ENCODE measurements around the gene GNB4. TPM values are rescaled to one million over a fixed set of nuclear protein-coding genes. Genes with fewer than 3 reads are reported as not detected.

Gene GNB4
- 10 to 100 TPM; 10.4 to 30.3 (median 19.7) TPM for total RNA-seq

GRCh38 chr3:179451265-179452175 lies at the start of gene GNB4:
TSS of gene GNB4 (minus strand) at chr3:179451470. CDS start at chr3:179426200, 25,270 bp downstream.
- whole genome bisulfite sequencing, 2 donors: 2 to 6% methylated on average over 14 to 19 of the region's 90 CpGs
- intact Hi-C loops (cut with DNase I): no loop called here
- Histone ChIP-seq H3K36me3 (no peaks in the 10 kb centered on the region), H3K9me3 (no peaks in the 10 kb centered on the region), H3K27ac (peak within 1 kb of the TSS; percentile 91 to 98 (median 93)), H3K27me3 (no peaks in the 10 kb centered on the region), H3K4me1 (peaks cover 10 to 71% (median 20%) of the 10 kb centered on the region in 3 donors), H3K4me3 (peak within 1 kb of the TSS; percentile 64 to 82 (median 80))
- peak; percentile 12 for DNase-seq
- TF ChIP-seq, protein P1, sequence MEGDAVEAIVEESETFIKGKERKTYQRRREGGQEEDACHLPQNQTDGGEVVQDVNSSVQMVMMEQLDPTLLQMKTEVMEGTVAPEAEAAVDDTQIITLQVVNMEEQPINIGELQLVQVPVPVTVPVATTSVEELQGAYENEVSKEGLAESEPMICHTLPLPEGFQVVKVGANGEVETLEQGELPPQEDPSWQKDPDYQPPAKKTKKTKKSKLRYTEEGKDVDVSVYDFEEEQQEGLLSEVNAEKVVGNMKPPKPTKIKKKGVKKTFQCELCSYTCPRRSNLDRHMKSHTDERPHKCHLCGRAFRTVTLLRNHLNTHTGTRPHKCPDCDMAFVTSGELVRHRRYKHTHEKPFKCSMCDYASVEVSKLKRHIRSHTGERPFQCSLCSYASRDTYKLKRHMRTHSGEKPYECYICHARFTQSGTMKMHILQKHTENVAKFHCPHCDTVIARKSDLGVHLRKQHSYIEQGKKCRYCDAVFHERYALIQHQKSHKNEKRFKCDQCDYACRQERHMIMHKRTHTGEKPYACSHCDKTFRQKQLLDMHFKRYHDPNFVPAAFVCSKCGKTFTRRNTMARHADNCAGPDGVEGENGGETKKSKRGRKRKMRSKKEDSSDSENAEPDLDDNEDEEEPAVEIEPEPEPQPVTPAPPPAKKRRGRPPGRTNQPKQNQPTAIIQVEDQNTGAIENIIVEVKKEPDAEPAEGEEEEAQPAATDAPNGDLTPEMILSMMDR (IDR thresholded peaks at IDR 0.05): no peak
- peak in 2 of 4 donors; percentile 66 to 71 for TF ChIP-seq POLR2A (IDR thresholded peaks at IDR 0.05)

GRCh38 chr3:179495483-179495882 lies 44.2 kb upstream of the GNB4 start:
- H3K4me1 ChIP-seq: no peaks in the 10 kb centered on the region
- no peaks in the 10 kb centered on the region for H3K36me3 ChIP-seq
- no peak for DNase-seq
- no peak overlapping the region for H3K4me3 ChIP-seq
- TF ChIP-seq POLR2A (IDR thresholded peaks at IDR 0.05): no peak
- TF ChIP-seq, protein P1 (IDR thresholded peaks at IDR 0.05): no peak
- peaks cover 0 to 40% (median 21%) of the 10 kb centered on the region in 3 donors for H3K9me3 ChIP-seq
- H3K27ac ChIP-seq: no peak overlapping the region
- H3K27me3 ChIP-seq: no peaks in the 10 kb centered on the region
- intact Hi-C loops (cut with DNase I): no loop called here

- DNase-seq: no peak
- Histone ChIP-seq H3K4me3 (no peak overlapping the region), H3K27me3 (no peaks in the 10 kb centered on the region), H3K4me1 (no peaks in the 10 kb centered on the region), H3K9me3 (peaks cover 0 to 40% (median 22%) of the 10 kb centered on the region in 3 donors), H3K27ac (no peak overlapping the region), H3K36me3 (no peaks in the 10 kb centered on the region)
- TF ChIP-seq, protein P1 (IDR thresholded peaks at IDR 0.05): no peak
- TF ChIP-seq POLR2A (IDR thresholded peaks at IDR 0.05): no peak
- intact Hi-C loops (cut with DNase I): no loop called here
Observed at GRCh38 chr3:179493260-179493659, 42.0 kb upstream of the GNB4 start.

GRCh38 chr3:179488213-179488612 lies 36.9 kb upstream of the GNB4 start:
- TF ChIP-seq, protein P1 (IDR thresholded peaks at IDR 0.05): no peak
- TF ChIP-seq POLR2A (IDR thresholded peaks at IDR 0.05): no peak
- intact Hi-C loops (cut with DNase I): no loop called here
- H3K4me1 ChIP-seq: no peaks in the 10 kb centered on the region

GRCh38 chr3:179486806-179487205 lies 35.5 kb upstream of the GNB4 start:
- 81 to 86% methylated on average over 3 of the region's 3 CpGs for WGBS, 2 donors
- Histone ChIP-seq H3K36me3 (no peaks in the 10 kb centered on the region), H3K27ac (no peak overlapping the region), H3K4me3 (no peak overlapping the region), H3K9me3 (peaks cover 0 to 4% (median 0%) of the 10 kb centered on the region in 3 donors), H3K4me1 (no peaks in the 10 kb centered on the region), H3K27me3 (no peaks in the 10 kb centered on the region)
- no peak for DNase-seq
- no peak for TF ChIP-seq POLR2A (IDR thresholded peaks at IDR 0.05)
- TF ChIP-seq, protein P1 (IDR thresholded peaks at IDR 0.05): no peak
- intact Hi-C loops (cut with DNase I): no loop called here

More at GRCh38 chr3:179488213-179488612, 36.9 kb upstream of the GNB4 start:
- H3K36me3 ChIP-seq: no peaks in the 10 kb centered on the region
- no peaks in the 10 kb centered on the region for H3K27me3 ChIP-seq
- peaks cover 0 to 11% (median 10%) of the 10 kb centered on the region in 3 donors for H3K9me3 ChIP-seq
- DNase-seq: no peak
- no peak overlapping the region for H3K27ac ChIP-seq
- H3K4me3 ChIP-seq: no peak overlapping the region

Data from esophagus squamous epithelium (tissue), 5 donors.